HG03565 (cell line): ENCODE data around the gene MARCO.
"Not testable (repeated sequence)": the region's sequence is repeated elsewhere in the genome, so short reads cannot be mapped to it uniquely, and the experiment has no call there.

Experiments used
- ATAC-seq: cut with Tn5 transposase; IDR thresholded peaks from one replicate; pipeline ENCODE4 v1.9.1; 2021; ENCODE audit warnings: mild to moderate bottlenecking, moderate library complexity; ENCODE audit not compliant: unreplicated experiment

Gene MARCO

GRCh38 chr2:119003856-119004255 is 61.9 kb downstream of the MARCO start:
- ATAC-seq = not testable (repeated sequence)

- ATAC-seq = no peak
Measured at GRCh38 chr2:119004602-119005001, 62.6 kb downstream of the MARCO start.

DNA sequence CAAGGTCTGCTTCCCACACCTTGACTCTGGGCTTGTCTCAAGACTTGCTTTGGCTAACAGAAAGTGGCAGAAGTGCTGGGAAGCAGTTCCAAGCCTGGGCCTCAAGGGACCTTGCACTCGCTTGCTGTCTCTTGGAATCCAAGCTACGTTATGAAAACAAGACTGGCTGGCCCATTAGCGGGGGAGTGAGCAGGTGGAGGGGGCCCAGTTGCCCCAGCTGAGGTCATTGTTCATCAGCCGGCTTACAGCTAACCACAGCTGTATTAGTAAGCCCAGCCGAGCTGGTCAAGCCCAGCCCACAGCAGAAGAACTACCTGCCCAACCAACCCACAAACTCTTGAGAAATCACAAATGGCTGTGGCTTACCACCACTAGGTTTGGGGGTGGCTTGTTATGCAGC is 63.1 kb downstream of the MARCO start:
- ATAC-seq = no peak

DNA sequence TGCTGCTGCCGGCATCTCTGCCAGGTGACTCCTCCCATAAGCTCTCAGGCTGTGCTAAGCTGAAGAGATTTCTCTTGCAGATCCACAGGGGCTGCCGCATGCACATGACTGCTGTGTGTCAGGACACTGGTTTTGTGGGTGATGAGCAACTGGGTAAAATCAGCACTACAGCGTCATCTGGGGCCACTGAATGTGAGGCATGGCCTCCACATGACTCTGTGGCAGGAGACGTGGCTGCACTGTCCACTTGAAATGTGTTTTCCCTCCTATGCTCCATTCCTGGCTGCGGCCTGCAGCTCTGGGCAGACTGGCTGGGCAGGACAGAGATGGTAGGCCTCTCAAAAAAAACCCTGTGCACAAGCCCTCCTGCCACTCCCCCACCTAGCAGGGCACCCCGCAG is 63.6 kb downstream of the MARCO start:
- ATAC-seq = no peak

- no peak for ATAC-seq
Measured at GRCh38 chr2:119006441-119006840, 64.4 kb downstream of the MARCO start.

GRCh38 chr2:119008108-119008507 is 66.1 kb downstream of the MARCO start:
- ATAC-seq = no peak

DNA sequence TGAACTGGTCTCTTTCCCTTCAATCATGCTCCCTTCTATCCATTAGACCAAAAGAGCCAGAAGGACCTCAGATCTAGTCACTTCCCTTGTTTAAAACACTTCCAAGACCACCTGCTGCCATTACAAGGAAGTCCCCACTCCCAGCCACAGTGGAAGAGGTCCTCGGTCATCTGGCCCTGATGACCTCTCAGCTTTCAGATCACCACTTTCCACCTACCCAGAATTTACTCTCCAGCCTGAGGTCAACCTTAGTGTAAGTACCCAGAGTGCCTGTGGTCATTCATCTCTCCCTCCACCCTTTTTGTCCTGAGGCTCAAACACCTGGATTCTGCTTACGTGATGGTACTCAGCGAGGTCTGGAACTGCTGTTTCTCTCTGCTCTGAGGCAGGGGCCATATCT is 67.1 kb downstream of the MARCO start:
- no peak for ATAC-seq

GRCh38 chr2:119010336-119010735 is 68.3 kb downstream of the MARCO start:
- no peak for ATAC-seq

DNA sequence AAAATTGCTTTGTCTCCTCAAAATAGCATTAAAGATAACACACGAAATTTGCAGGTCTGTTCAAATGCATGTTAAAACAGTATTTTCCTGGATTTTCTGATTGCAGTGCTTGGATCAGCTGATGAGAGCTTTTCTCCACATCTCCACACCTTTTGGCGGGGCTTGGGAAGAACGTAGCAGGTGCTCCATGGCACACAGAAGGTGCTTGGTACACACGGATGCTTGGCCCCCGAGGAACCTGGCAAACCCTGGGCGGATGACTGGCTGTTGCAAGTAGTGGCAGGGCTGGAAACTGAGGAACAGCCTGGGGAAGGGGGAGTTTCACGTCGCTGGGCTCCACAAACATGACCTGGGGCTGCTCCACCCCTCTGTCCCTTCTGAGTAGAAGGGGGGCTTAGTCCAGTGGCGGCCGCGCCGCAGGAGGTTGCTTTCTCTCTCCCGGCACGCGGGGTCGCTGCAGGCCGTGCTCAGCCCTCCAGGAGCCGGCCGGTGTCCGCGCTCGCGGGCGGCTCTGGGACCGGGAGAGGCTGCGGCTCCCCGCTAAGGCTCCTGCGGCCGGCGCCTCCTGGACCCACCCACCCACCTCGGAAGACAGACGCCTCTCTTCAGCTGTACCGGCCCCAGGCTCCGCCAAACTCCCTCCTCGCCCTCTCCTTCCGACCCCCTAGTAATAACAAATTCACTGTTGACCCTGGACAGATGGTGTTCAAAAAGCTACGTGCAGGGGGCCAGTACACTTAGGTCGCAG is 69.3 kb downstream of the MARCO start:
- ATAC-seq = no peak

DNA sequence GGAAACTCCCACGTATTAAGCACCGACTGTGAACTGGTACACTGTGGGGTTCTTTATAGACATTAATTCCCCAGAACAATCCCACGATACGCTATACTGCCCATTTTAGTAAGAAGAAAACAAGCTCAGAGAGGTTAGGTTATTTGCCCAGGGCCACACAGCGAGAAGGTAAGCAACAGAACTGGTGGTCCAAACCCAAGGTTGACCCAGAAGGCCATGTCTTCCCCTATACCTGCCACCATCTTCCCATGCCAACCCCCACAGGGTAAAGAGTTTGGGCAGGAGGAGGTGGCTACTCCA is 69.9 kb downstream of the MARCO start:
- no peak for ATAC-seq

GRCh38 chr2:119012345-119013301 is 70.6 kb downstream of the MARCO start:
- no peak for ATAC-seq

DNA sequence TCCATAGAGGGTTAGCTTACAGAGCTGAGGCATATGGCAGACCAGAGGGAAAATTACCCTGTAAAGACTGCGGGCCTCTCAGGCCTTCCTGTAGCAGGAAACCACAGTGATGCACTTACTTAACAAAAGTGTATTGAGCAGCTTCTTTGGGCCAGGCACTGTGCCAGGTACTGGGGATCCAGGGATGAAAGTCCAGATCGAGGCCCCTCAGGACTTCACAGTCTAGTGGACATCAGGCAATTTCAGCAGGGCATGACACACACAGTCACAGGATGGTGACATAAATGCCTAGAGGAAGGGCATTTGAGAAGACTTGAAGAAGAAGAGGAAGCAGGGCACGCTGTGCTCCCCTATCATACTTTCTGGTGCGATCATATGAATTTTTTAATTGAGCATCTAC is 71.7 kb downstream of the MARCO start:
- ATAC-seq = no peak

- no peak for ATAC-seq
Measured at GRCh38 chr2:119015845-119016244, 73.9 kb downstream of the MARCO start.

- no peak for ATAC-seq
Measured at GRCh38 chr2:119019521-119019920, 77.5 kb downstream of the MARCO start.

DNA sequence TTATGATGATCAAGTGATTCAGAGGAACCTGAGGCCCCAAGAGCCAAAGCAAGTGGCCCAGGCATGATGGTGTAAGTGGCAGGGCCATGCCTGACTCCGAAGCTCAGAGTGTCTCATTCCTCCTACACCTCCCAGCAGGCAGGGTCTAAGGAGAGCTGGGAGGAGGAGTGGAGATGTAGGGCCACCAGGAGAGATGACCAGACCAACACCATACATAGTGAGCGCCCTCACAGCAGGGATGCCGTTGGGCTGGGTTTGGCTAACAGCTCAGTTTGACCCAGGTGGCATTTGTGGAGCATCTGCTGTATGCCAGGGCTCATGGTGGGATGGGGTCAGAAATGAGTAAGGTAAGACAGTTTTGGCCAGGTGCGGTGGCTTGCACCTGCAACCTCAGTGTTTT is 80.7 kb downstream of the MARCO start:
- ATAC-seq = no peak

GRCh38 chr2:119023534-119023933 is 81.5 kb downstream of the MARCO start:
- ATAC-seq = no peak

DNA sequence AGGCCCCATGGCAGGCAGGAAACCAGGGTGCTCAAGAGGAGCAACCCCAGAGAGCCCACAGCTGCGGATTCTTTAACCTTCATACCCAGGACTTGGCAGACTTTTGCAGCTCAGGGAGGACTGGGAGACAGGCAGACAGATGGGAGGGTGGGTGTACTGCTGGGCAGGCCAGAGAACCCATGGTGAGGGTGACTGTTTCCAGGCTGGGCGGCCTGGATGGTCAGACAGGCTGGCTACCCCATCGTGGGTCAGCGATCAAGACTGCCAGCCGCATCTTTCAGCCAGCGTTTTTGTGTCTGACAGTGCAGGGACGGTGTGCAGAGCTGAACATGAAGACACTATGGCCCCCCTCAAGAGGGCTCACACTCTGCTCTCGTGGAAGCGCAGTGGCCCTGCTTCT is 82.2 kb downstream of the MARCO start:
- no peak for ATAC-seq

- no peak for ATAC-seq
Measured at GRCh38 chr2:119024568-119024967, 82.6 kb downstream of the MARCO start.

DNA sequence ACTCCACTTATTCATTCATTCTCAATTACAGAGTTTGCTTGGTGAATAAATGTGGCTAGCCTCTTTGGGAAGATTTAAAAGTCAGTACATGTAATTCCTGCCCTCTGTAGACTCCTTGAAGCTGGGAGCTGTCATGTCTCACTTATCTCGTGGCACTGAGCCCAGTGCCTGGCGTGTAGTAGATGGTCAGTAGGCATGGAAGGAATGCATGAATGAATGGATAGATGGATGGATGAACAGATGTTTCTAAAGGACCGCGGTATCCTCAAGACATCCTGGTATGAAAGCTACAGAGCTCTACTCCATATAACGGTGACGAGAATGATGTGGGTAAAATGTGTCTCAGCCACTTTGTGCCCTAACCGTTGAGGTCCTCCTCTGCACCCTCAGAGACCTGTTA is 83.0 kb downstream of the MARCO start:
- ATAC-seq = no peak

GRCh38 chr2:119025762-119026351 is 83.9 kb downstream of the MARCO start:
- ATAC-seq = no peak

GRCh38 chr2:119026890-119027289 is 84.9 kb downstream of the MARCO start:
- ATAC-seq = no peak
